Measurements from ENCODE around the gene SCYL2.
"Not testable (repeated sequence)": the region's sequence is repeated elsewhere in the genome, so short reads cannot be mapped to it uniquely, and the experiment has no call there.

The SCYL2 gene

DNA sequence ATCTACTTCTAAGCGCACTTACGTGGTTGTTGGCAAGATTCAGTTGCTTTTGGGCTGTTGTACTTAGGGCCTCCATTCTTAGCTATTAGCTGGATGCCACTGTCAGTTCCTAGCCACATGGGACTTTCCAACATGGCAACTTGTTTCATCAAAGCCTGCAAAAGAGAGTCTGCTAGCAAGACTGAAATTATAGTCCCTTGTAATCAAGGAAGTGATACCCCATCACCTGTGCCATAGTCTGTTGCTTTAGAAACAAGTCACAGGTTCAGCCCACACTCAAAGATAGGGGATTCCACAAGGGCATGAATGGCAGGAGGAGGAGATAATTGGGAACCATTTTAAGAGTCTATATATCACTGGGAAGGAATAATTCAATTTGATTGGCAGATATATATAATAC is 62.8 kb downstream of the SCYL2 start:
- DNase-seq = no peak

DNA sequence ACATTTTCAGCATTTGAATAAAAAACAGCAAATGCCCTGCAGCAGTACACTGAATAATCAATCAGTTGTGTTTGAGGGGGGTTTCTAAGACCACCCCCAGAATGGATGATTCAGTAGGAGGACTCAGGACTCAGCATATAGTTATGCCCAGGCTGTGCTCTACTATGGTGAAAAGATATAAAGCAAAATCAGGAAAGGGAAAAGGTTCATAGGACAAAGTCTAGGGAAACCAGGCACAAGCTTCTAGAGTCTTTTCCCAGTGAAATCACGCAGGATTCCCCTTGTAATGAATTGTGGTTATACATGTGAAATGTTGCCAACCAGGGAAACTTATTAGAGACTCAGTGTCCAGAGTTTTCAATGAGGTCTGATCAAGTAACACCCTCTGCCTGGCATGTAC is 64.9 kb downstream of the SCYL2 start:
- no peak for DNase-seq

DNA sequence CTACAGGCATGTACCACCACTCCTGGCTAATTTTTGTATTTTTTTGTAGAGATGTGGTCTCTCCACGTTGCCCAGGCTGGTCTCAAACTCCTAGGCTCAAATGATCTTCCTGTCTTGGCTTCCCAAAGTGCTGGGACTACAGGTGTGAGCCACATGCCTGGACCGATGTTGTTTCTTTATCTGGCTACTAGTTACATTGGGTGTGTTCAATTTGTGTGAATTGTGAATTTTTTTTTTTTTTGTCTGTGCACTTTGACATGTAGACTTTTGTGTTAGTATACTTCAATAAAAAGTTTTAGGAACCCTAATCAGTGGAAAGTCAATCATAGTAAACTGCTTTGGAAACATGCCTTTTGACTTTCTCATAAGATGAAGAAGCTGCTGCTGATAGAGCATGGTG is 65.9 kb downstream of the SCYL2 start:
- no peak for DNase-seq

DNA sequence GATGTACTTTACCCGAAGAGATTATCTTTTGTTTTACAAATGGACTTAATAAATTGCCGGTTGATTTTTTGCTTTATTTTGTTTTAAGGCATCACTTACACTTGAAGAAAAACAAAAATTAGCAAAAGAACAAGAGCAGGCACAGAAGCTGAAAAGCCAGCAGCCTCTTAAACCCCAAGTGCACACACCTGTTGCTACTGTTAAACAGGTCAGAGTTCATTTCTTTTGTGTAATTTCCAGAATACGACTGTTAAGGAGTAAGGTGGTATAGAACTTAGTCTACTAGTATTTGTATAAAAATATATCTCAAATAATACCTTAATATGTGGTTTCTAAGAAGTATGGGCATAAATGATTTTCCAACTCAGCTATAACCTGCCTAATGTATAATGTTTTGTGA is 70.3 kb downstream of the SCYL2 start:
- no peak for DNase-seq

DNA sequence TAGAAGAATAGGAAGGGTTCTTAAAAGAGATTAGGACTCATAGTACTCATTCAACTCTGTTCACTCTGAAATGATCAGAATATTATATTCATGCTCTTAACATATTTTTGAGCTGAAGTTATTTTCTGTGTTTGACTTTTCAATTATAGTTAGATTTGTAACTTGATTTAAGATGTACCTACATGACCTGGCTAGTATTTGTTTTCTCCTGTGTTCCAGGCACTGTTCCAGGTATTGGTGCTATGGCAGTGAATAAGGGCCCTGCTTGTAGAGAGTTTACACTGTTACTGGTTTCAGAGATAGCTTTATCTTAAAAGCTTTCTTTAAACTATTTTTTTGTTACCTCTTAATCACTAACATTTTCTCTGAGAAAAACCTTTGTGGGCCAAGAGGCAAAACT is 70.8 kb downstream of the SCYL2 start:
- DNase-seq = no peak

DNA sequence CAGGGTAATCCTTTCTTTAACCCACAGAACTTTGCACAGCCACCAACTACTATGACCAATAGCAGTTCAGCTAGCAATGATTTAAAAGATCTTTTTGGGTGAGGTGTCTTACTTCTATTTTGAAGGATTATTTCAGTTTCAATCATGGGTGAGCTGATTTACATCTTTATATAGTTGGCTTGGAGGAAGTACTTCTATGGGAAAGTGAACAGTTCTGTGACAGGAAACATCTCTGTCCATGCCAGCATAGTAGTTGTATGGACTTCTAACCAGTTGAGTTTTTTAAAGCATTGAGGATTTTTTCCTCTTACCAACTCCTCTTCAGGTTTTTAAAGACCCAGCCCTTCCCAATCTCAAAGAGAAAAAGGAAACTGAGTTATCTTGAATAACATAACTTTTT is 72.1 kb downstream of the SCYL2 start:
- DNase-seq = no peak

DNA sequence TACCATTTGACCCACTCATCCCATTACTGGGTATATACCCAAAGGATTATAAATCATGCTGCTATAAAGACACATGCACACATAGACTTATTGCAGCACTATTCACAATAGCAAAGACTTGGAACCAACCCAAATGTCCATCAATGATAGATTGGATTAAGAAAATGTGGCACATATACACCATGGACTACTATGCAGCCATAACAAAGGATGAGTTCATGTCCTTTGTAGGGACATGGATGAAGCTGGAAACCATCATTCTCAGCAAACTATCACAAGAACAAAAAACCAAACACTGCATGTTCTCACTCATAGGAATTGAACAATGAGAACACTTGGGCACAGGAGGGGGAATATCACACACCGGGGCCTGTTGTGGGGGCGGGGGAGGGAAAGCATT is 75.9 kb downstream of the SCYL2 start:
- DNase-seq = not testable (repeated sequence)

DNA sequence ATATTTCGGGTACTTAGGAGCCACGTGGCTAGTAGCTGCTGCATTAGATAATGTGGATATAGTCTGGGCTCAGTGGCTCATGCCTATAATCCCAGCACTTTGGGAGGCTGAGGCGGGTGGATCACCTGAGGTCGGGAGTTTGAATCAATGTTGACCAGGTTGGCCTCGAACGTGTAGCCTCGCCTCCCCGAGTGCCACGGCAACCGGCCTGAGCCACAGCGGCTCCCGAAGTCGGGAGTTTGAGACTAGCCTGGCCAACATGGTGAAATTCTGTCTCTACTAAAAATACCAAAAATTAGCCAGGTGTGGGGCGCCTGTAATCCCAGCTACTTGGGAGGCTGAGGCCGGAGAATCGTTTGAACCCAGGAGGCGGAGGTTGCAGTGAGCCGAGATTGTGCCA is 77.4 kb downstream of the SCYL2 start:
- DNase-seq = not testable (repeated sequence)

DNA sequence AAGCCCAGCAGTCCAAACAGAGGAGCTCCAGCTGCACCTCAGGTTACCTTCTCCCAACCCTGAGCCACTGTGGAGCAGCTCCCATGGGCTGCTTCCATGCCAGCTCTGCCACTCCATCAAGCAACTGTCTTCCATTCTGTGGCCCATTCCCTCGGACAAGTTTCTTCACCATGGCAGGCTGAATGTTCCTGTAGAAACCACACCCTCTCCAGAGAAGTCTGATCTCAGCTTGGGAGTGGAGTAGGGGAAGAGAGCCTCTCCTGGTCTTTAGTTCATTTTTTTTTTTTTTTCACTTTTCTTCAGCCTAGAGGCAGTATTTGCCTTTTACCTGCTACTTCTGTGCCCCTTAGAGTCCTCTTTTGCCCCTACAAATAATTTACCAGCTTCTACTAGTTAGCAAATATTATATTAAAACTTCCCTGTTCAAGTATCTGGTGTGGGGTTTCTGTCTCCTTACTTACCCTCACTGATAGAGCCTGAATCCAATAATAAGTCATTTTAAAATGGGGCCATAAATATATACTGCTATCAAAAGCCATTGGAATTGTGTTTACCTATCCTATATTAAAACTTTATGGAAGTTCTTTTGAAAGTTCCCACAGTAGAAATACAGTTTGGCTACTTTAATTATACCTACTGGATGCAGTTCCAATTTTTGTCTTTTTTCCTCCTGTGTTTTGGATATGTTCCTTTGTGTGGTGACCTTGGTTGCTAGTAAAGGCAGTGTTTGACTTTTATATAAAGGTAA is 78.2 kb downstream of the SCYL2 start:
- DNase-seq = no peak

DNA sequence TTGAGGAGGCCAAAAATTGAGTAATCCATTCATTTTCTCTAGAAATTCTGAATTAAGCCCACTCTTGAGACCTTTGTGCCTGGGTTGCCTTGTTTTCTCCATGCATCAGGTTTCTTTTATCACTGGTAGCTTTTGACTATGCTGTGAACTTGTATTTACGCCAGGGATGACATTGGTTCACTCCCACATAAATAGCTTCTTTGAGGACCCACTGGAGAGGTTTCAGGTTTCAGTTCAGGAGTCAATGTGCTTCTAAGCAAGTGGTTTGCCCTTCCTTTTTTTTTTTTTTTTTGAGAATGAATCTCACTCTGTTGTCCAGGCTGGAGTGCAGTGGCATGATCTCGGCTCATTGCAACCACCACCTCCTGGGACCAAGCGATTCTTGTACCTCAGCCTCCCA is 79.7 kb downstream of the SCYL2 start:
- DNase-seq = no peak

DNA sequence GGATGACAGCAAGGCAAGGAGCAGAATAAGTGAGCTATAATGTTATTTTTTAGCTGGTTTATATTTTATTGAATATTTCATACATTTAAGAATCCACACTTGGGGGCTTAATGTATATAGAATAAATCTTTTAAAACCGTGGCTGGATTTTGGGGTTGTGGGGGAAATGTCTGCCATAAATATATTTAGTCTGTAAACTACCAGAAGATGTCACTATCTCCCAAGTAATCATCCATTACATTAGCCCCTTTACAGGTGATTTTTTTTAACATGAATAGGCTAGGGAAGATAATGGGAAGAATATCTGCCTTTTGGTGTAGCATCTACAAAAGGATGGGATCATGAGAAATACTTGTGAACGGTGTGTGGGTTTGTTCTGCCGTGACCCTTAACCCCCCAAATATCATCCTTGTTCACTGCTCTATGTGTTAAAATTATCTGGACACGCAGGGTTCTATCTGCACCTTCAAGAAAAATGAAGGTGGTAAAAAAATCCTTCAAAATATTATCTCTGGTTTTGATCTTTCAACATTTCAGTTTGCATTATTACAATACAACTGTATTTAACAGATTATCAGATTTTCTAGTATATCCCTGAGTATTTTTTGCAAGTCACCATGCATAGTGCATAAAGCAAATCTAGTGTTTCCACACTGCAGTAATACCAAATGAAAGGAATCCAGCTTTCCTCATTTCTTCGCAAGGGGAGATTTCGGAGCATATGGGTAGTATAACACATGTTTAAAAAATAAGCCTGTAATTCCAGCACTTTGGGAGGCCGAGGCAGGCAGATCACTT is 81.9 kb downstream of the SCYL2 start:
- DNase-seq = no peak

DNA sequence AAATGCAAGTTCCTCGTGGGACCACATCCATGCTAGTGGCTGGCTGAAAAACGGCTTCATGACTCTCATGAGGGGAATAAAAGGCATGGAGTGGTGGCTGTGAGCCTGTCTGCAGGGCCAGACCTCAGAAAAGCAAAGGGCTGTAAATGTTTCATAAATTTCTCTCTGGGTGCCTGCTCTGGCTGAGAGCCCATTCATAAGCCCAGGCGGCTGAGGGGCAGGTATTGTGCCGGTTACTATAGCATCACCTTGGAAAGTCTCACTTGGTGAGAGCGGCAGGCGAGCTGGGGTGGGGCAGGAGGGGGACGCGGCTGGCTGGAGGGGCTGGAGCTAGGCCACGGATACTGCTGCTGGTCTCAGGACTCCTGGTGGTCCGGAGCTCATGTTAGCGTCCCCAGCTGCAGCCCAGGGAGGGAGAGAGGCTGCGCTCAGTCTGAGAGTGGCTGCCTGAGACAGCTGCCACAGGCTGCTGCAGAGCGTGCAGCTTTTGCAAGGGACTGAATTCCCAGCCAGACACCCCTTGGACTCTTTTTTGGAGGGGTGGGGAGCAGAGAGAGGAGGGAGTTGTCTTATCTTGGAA is 89.8 kb downstream of the SCYL2 start, which contains the start of gene SLC17A8:
Gene SLC17A8 (plus strand): TSS at position 431 of the 580 bp plus-strand sequence. CDS start 318 bp downstream, outside the sequence.
- no peak for DNase-seq

DNA sequence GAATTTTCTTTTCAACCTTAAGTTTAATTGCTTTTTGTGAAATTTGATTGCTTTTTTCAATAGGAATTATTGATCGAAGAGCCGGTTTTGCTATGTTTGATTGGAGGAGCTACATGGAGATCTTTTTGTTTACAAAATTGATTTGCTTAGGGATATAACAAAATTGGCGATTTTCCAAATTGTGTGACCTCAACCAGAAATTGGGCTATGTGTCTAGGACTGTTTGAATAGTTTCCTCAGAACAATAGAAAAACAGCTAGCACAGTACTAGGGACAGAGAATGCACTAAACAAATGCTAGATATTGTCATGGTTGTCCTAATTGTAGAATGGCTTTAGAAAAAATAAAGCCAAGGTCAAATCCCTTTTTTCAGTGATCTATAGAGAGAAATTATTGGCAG is 92.3 kb downstream of the SCYL2 start:
- DNase-seq = no peak

DNA sequence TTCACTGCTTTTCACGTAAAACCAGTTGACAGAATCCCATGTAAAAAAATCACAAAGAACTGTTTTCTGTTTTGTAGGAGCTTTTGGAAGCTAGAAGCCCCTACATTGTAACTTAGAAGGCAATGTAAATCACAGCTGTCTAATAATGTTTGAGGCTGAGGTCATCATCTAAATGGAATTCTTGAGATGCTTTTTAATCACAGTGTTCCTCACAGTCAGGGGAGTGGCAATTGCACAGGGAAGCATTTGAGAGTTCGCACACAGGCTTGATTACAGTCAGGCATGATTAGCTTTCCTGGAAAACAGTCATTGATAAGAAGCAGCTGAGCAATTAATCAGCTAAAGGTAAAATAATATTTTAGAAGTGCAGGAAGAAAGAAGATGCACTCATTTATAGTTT is 92.8 kb downstream of the SCYL2 start:
- DNase-seq = no peak

DNA sequence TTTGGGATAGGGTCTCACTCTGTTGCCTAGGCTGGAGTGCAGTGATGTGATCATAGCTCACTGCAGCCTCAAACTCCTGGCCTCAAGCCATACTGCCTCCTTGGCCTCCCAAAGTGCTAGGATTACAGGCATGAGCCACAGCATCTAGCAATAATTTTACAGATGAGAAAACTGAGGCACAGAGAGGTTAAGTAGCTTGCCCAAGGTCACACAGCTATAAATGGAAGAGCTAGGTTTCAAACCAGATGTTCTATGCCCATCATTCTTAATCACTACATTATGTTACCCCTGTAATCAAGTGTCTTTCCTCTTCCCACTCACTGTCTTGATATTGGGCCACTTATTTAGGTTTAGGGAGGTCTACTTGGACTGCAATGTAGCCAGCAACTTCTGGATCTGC is 93.5 kb downstream of the SCYL2 start:
- no peak for DNase-seq

DNA sequence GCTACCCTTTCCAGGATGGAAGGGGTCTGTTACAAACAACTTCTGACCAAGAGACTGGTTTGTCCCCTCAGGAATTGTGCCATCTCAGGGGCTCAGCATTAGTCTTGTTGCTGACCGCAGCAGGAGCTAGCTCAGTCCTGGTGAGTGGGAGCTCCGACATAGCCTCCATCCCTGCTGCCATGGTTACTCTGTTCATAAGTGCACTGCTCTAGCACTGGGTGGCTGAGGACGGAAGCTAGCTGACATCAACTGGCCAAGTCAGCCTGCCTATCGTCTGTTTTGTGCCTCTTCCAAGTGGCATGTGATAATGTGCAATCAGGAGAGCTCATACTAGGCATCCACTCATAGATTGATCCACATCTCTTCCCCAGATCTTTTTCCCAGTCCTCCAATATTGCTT is 97.3 kb downstream of the SCYL2 start:
- DNase-seq = no peak

DNA sequence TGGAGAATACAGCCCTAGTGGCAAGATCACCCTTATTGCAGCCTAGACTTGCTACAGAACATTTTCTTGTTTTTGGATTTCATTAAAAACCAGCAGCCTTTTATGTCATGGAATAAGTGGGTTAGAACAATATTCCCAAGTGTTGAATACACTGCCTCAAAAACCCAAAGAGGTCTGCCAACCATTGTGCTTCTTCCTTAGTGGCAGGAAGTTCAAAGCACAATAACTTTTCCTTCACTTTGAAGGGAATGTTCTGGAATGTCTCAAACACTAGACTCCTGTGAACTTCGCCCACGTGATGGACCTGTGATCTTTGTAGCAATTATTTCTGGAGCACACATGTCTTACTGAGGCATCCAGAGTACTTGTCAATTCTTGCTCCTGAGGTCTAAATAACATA is 98.4 kb downstream of the SCYL2 start:
- no peak for DNase-seq

DNA sequence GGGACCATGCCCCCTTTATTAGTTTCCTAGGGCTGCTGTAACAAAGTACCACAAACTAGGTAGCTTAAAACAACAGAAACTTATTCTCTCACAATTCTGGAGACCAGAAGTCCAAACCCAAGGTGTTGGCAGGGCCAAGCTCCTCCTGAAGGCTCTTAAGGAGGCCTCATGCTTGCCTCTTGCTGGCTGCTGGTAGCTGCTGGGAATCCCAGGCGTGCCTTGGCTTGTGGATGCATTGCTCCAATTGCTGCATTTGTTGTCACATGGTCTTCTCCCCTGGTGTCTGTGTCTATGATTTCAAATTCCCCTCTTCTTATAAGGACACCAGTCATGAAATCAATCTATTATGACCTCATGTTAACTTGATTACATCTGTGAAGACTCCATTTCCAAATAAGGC is 101.1 kb downstream of the SCYL2 start:
- no peak for DNase-seq

DNA sequence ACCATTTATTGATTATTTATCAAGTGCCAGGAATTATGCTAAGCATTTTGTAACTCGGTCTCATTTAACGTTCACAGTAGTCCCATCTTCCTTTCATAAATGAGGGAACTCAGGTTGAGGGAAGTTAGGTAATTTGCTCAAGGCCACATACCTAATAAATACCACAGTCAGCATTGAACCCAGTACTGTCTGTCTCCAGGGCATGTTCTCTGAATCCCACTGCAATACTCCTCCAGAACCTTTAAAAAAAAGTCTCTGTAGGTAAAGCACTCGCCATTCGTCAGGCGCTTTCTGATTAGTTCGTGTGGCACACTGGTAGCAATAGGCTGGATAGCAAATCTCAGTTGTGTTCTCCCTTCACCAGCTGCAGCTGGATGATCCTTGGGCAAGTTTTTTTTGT is 104.2 kb downstream of the SCYL2 start:
- no peak for DNase-seq

DNA sequence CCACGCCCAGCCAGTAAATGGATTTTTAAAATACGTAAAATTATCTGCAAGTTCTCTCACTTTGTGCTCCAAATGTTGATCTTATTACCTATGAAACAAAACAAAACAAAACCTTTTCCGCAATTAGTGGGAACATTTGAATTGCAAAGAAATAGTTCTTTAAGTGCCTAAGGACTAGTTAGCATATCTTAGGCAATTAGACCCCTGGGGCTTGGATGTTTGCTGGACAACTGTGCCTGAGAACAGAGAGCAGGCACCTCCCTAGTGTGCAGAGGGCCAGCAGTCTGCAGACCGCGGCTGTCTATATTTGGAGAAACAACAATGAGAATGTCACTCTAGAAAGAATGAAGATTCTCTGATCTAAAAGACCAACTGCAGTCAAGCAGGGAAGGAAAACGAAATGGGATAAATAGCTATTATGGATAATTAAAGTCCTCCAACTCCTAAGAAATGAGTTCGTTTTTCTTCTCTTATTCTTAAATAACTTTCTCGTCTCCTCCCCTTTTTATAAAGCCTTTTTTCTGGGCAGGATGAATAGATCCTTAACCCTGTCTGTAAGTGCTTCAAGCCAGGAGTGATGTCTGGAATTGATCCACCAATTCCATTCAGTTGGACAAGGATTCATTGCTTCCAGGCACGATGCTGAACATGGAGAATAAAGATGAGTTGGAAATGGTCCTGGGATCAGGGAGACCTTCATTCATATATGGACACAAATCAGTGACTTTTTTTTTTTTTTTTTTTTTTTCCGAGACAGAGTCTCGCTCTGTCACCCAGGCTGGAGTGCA is 106.1 kb downstream of the SCYL2 start:
- DNase-seq = no peak

DNA sequence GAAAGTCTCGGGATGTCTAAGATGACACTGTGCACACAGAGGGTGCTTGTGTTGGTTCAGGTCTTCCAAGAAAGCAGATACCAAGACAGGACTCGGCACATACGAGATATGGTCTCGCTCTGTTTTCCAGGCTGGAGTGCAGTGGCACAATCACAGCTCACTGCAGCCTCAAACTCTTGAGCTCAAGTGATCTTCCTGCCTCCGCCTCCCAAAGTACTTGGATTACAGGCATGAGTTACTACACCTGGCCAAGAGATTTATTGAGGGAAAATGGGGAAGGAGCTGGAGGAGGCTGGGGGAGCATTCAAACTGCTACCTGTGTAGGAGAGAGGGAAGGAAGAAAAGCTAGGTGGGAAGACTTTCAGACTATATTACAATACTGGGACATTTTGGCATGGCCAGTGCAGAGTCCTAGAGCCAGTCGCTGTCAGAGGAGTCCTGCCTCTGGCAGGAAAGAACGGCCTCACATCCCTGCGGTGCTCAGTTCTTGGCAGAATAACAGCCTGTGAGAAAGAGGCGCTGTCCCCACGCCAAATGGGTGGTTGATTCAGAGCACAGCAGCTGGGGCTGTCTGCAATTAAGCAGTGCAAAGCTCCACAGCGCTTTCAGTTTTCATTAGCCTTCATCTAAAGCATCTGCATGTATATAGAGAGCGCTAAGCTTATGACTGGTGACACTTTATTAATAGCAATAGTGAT is 108.2 kb downstream of the SCYL2 start:
- no peak for DNase-seq

DNA sequence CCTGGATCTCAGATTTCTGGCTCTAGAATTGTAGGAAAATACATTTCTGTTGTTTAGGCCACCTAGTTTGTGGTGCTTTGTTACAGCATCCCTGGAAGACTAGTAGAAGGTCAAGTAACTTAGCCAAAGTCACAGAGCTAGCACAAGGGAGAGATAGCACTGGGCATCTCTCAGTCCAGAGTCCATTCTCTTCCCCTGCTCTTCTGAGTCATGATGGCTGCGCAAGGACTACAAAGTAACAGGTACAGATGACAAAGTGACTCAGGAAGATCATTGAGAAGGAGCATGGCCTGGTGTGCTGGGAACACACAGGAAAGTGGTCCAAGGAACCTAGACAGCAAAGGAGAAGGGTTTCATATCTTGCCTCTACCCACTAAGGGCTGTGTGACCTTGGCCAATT is 109.2 kb downstream of the SCYL2 start:
- DNase-seq = no peak

DNA sequence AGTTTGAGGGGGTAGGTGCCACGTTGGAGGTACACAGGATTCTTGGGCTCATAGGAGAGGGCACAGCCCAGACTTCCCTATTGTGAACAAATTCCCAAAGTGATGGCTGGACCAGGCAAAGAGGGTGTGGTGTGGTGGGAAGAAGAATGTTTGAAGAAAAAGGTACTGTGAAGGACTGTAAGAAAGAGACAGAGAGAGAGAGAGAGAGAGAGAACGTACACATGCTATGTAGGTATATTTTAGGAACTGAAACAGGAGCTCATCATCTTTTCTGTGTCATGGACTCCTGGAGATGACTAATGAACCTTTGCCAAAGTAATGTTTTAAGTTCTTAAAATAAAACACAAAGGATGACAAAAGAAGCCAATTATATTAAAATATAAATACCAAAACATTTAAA is 114.4 kb downstream of the SCYL2 start:
- DNase-seq = no peak
